HCT116 (cell line): ENCODE data around the gene MUS81. TPM values are rescaled to one million over a fixed set of nuclear protein-coding genes. Genes with fewer than 3 reads are reported as not detected.
"Not testable (repeated sequence)": the region's sequence is repeated elsewhere in the genome, so short reads cannot be mapped to it uniquely, and the experiment has no call there.

Experiments used
- ATAC-seq: fragments of 200-7000 bp; cut with Tn5 transposase; 2 replicates; pipeline ENCODE4 v1.9.1; 2020; ENCODE audit warnings: mild to moderate bottlenecking, moderate library complexity
- BruUV-seq: library from RNA; stranded (reverse); fragments of 400-500 nt; replicated peaks from 2 replicates; lab custom pipeline; 2021; lab: Mats Ljungman, UMichigan
- CTCF ChIA-PET: fragments of 300-600 bp; sonication (Branson Sonifier 250); formaldehyde crosslinking; loops from one replicate; lab custom pipeline; 2021; ENCODE audit warnings: antibody characterized with exemption; lab: Charles Lee
- POLR2A ChIA-PET: fragments of 300-600, 350-600 bp; sonication (Branson Sonifier 250); formaldehyde crosslinking; loops from one replicate; lab custom pipeline; 2021; ENCODE audit warnings: antibody characterized with exemption; lab: Charles Lee
- RAD21 ChIA-PET, 2 experiments: fragments of 300-600 bp; sonication (Branson Sonifier 250); formaldehyde crosslinking; loops; one replicate each; lab custom pipeline; 2023; ENCODE audit warnings: low total read pairs in 2 of 2; ENCODE audit not compliant: uncharacterized antibody in 2 of 2, unreplicated experiment in 2 of 2, low non-redundant PET in 1 of 2; lab: Charles Lee
- DNase-seq: peaks from one replicate; pipeline ENCODE4 v3.0.0-alpha.2; 2010; ENCODE audit warnings: low read depth, low spot score
- H2AFZ ChIP-seq: fragments of 200-600 bp; shearing (Covaris generic), sonication (generic); 2 replicates; pipeline ENCODE4 v1.6.1; 2017; ENCODE audit warnings: low read depth, mixed run types, mixed read lengths, antibody characterized with exemption, low read length; ENCODE audit not compliant: poor library complexity, severe bottlenecking
- H3K27ac ChIP-seq: 2 replicates; pipeline ENCODE4 v1.5.1; 2012; ENCODE audit warnings: low read depth, low read length
- H3K27me3 ChIP-seq: fragments of 200-600 bp; sonication (generic); 2 replicates; pipeline ENCODE4 v1.6.1; 2016; ENCODE audit warnings: mixed run types, low read length, mixed read lengths; ENCODE audit not compliant: insufficient read depth
- H3K36me3 ChIP-seq, 2 experiments: fragments of 200-500 bp in 1 of 2; fragments of 200-600 bp in 1 of 2; sonication (Bioruptor generic) in 1 of 2; sonication (generic) in 1 of 2; 2 replicates each; pipeline versions ENCODE4 v1.5.1 to v1.6.1; 2014 to 2016; ENCODE audit warnings: low read length in 2 of 2, inconsistent platforms in 1 of 2, mixed read lengths in 1 of 2, mixed run types in 1 of 2; ENCODE audit not compliant: insufficient read depth in 2 of 2, control insufficient read depth in 1 of 2
- H3K4me1 ChIP-seq, 2 experiments: fragments of 200-600 bp in 1 of 2; sonication (generic) in 1 of 2; 2 replicates each; pipeline versions ENCODE4 v1.5.1 to v1.6.1; 2012 to 2017; ENCODE audit warnings: low read length in 2 of 2, inconsistent platforms in 1 of 2, mild to moderate bottlenecking in 1 of 2, mixed read lengths in 1 of 2, mixed run types in 1 of 2, moderate library complexity in 1 of 2; ENCODE audit not compliant: insufficient read depth in 2 of 2, control insufficient read depth in 1 of 2
- H3K4me2 ChIP-seq: fragments of 200-600 bp; sonication (generic); 2 replicates; pipeline ENCODE4 v1.6.1; 2017; ENCODE audit warnings: mixed run types, low read length, mixed read lengths
- H3K4me3 ChIP-seq, 2 experiments: fragments of 200-600 bp in 1 of 2; sonication (generic) in 1 of 2; replicated peaks in 1 of 2; 2 replicates each; pipeline ENCODE4 v1.5.1; 2011 to 2016; ENCODE audit warnings: low read length in 2 of 2, control low read depth in 1 of 2, low read depth in 1 of 2, mild to moderate bottlenecking in 1 of 2, mixed read lengths in 1 of 2, mixed run types in 1 of 2
- H3K79me2 ChIP-seq: fragments of 200-600 bp; sonication (generic); 2 replicates; pipeline ENCODE4 v1.6.1; 2017; ENCODE audit warnings: mild to moderate bottlenecking, mixed run types, low read length, moderate library complexity, mixed read lengths; ENCODE audit not compliant: insufficient read depth
- H3K9ac ChIP-seq: fragments of 200-600 bp; sonication (generic); 2 replicates; pipeline ENCODE4 v1.6.1; 2016; ENCODE audit warnings: low read length, mixed read lengths
- H3K9me2 ChIP-seq: fragments of 200-600 bp; sonication (generic), shearing (Covaris generic); 2 replicates; pipeline ENCODE4 v1.6.1; 2017; ENCODE audit warnings: mixed run types, mild to moderate bottlenecking, moderate library complexity; ENCODE audit not compliant: insufficient read depth
- H3K9me3 ChIP-seq, 2 experiments: fragments of 200-500 bp in 1 of 2; fragments of 200-600 bp in 1 of 2; sonication (Bioruptor generic) in 1 of 2; sonication (generic) in 1 of 2; 2 replicates each; pipeline ENCODE4 v1.6.1; 2014 to 2017; ENCODE audit warnings: low read length in 2 of 2, mixed read lengths in 2 of 2, inconsistent platforms in 1 of 2, low read depth in 1 of 2, mild to moderate bottlenecking in 1 of 2, mixed run types in 1 of 2, moderate library complexity in 1 of 2; ENCODE audit not compliant: control insufficient read depth in 1 of 2, insufficient read depth in 1 of 2
- H4K20me1 ChIP-seq: fragments of 200-600 bp; sonication (generic), shearing (Covaris generic); 2 replicates; pipeline ENCODE4 v1.6.1; 2017; ENCODE audit warnings: mixed run types, mild to moderate bottlenecking, moderate library complexity; ENCODE audit not compliant: insufficient read depth
- SIN3A ChIP-seq: IDR thresholded peaks from 2 replicates; pipeline ENCODE4 v1.6.1; 2012; ENCODE audit warnings: low read depth
- intact Hi-C: fragments of 100-400 bp; cut with micrococcal nuclease; formaldehyde crosslinking; loops from 2 replicates; pipeline ENCODE4 v1.10.0; 2022
- total RNA-seq: library from RNA; stranded (reverse); gene quantifications from one replicate; pipeline ENCODE4 v1.2.1, GENCODE V29; 2021; ENCODE audit not compliant: unreplicated experiment
- TF ChIP-seq, protein P1 (sequence below), 3 experiments: fragments of 200-600 bp in 1 of 3; sonication (generic) in 1 of 3; IDR thresholded peaks in 2 of 3; conservative IDR thresholded peaks in 1 of 3; 2 replicates each; pipeline ENCODE4 v1.5.1; 2012 to 2017; ENCODE audit warnings: low read depth in 2 of 3, low read length in 2 of 3, antibody characterized with exemption in 1 of 3, borderline replicate concordance in 1 of 3, control low read depth in 1 of 3, mild to moderate bottlenecking in 1 of 3, mixed read lengths in 1 of 3, mixed run types in 1 of 3, moderate library complexity in 1 of 3; ENCODE audit not compliant: insufficient read depth in 1 of 3

The MUS81 gene
- total RNA-seq, 1 experiment from 2014 or later, result 47.2 TPM

DNA sequence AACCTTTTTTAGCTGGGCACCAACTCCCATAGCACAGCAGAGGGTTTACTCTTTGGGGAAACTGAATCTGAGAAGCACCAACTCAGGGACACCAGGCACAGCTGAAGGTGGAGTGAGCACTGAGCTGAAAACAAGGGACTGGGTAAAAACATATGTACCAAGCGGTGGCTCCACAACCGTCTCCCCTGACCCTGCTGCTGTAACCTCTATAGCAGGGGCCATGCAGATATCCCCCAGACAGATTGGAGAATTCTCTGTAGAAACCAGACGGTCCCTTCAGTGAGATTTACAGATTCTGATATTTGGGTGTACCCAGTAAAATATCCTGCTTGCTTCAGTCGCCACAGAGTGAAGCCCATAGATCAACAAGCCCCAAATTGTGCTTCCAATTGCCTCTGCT lies 30.8 kb upstream of the MUS81 start:
- ATAC-seq (no peak), DNase-seq (no peak)
- H3K79me2 ChIP-seq, result no peaks in the 10 kb centered on the region
- H4K20me1 ChIP-seq, result no peaks in the 10 kb centered on the region
- no TSS peak for BruUV-seq
- peaks cover 17% of the 10 kb centered on the region for H3K27me3 ChIP-seq
- CTCF ChIA-PET, result no interaction called here
- H3K9me2 ChIP-seq, result no peaks in the 10 kb centered on the region
- H2AFZ ChIP-seq, result no peak overlapping the region
- no peak overlapping the region for H3K4me2 ChIP-seq
- TF ChIP-seq SIN3A, result no peak
- TF ChIP-seq, protein P1, sequence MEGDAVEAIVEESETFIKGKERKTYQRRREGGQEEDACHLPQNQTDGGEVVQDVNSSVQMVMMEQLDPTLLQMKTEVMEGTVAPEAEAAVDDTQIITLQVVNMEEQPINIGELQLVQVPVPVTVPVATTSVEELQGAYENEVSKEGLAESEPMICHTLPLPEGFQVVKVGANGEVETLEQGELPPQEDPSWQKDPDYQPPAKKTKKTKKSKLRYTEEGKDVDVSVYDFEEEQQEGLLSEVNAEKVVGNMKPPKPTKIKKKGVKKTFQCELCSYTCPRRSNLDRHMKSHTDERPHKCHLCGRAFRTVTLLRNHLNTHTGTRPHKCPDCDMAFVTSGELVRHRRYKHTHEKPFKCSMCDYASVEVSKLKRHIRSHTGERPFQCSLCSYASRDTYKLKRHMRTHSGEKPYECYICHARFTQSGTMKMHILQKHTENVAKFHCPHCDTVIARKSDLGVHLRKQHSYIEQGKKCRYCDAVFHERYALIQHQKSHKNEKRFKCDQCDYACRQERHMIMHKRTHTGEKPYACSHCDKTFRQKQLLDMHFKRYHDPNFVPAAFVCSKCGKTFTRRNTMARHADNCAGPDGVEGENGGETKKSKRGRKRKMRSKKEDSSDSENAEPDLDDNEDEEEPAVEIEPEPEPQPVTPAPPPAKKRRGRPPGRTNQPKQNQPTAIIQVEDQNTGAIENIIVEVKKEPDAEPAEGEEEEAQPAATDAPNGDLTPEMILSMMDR (IDR thresholded peaks at IDR 0.05 in 2 of 3, conservative IDR thresholded peaks at IDR 0.05 in 1 of 3; ENCODE audit: borderline replicate concordance in 1 of 3, insufficient read depth in 1 of 3, low read depth in 2 of 3, low read length in 2 of 3), result no peak
- no peaks in the 10 kb centered on the region for H3K4me1 ChIP-seq
- no peak overlapping the region for H3K9ac ChIP-seq
- RAD21 ChIA-PET, result no interaction called here
- POLR2A ChIA-PET, result interaction anchor here (1.6 kb wide), 1 partner anchor 21 kb away, joined by 4 read pairs; no protein-coding TSS in a partner anchor
- no peaks in the 10 kb centered on the region for H3K9me3 ChIP-seq
- H3K4me3 ChIP-seq, result no peak overlapping the region
- no peak overlapping the region for H3K27ac ChIP-seq
- H3K36me3 ChIP-seq, result no peaks in the 10 kb centered on the region
- intact Hi-C loops, result no loop called here

DNA sequence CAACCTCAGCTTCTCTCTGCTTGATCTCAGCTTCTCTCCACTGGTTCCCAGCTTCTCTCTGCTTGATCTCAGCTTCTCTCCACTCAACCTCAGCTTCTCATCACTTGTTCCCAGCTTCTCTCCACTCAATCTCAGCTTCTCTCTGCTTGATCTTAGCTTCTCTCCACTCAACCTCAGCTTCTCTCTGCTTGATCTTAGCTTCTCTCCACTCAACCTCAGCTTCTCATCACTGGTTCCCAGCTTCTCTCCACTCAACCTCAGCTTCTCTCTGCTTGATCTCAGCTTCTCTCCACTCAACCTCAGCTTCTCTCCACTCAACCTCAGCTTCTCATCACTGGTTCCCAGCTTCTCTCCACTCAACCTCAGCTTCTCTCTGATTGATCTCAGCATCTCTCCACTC lies 28.0 kb upstream of the MUS81 start:
- H3K9me2 ChIP-seq, H3K36me3 ChIP-seq, H3K4me2 ChIP-seq, H3K79me2 ChIP-seq, H2AFZ ChIP-seq, ATAC-seq, H4K20me1 ChIP-seq, intact Hi-C loops, H3K4me3 ChIP-seq, H3K27ac ChIP-seq, DNase-seq, RAD21 ChIA-PET, H3K4me1 ChIP-seq, H3K9ac ChIP-seq, H3K9me3 ChIP-seq, BruUV-seq: not testable (repeated sequence)
- ChIA-PET POLR2A (interaction anchor here (1.3 kb wide), 1 partner anchor 41 kb away, joined by 3 read pairs; no protein-coding TSS in a partner anchor), CTCF (interaction anchor here (0.6 kb wide), 1 partner anchor 63 kb away, joined by 3 read pairs; no protein-coding TSS in a partner anchor)
- H3K27me3 ChIP-seq, result peaks cover 17% of the 10 kb centered on the region
